ENCODE data around the gene LMO3. TPM values are rescaled to one million over a fixed set of nuclear protein-coding genes. Genes with fewer than 3 reads are reported as not detected.

LMO3 gene
- total RNA-seq, 2 donors from 2014 or later: 8.2 to 12.4 TPM

GRCh38 chr12:16618256-16618655 lies 12.3 kb upstream of the LMO3 start:
- Histone ChIP-seq H3K4me3 (no peak overlapping the region), H3K27me3 (no peaks in the 10 kb centered on the region), H3K27ac (no peak overlapping the region), H3K4me1 (no peaks in the 10 kb centered on the region), H3K9me3 (no peaks in the 10 kb centered on the region), H3K36me3 (no peaks in the 10 kb centered on the region)
- no peak for TF ChIP-seq CTCF (IDR thresholded peaks at IDR 0.05)
- no peak for DNase-seq (ENCODE audit: low spot score)

- Histone ChIP-seq H3K36me3 (no peaks in the 10 kb centered on the region), H3K27me3 (peaks cover 0 to 9% of the 10 kb centered on the region in 2 donors), H3K27ac (peak overlapping the region in 1 of 2 donors; percentile 50), H3K4me3 (no peak overlapping the region), H3K4me1 (no peaks in the 10 kb centered on the region), H3K9me3 (no peaks in the 10 kb centered on the region)
- no peak for TF ChIP-seq CTCF (IDR thresholded peaks at IDR 0.05)
- no peak for DNase-seq (ENCODE audit: low spot score)
Measured at GRCh38 chr12:16613199-16613598, 7.2 kb upstream of the LMO3 start.

- H3K4me1 ChIP-seq: no peaks in the 10 kb centered on the region
- H3K9me3 ChIP-seq: no peaks in the 10 kb centered on the region
- H3K36me3 ChIP-seq: no peaks in the 10 kb centered on the region
- no peak overlapping the region for H3K4me3 ChIP-seq
- DNase-seq (ENCODE audit: low spot score): no peak
- H3K27me3 ChIP-seq: peaks cover 0 to 9% of the 10 kb centered on the region in 2 donors
- TF ChIP-seq CTCF (IDR thresholded peaks at IDR 0.05): no peak
- H3K27ac ChIP-seq: peak overlapping the region in 1 of 2 donors; percentile 50
Measured at GRCh38 chr12:16612647-16613046, 6.7 kb upstream of the LMO3 start.

GRCh38 chr12:16611146-16611545 lies 5.2 kb upstream of the LMO3 start:
- no peak for TF ChIP-seq CTCF (IDR thresholded peaks at IDR 0.05)
- H3K4me3 ChIP-seq: peak overlapping the region in 1 of 2 donors; percentile 0
- no peak for DNase-seq (ENCODE audit: low spot score)
- H3K27ac ChIP-seq: peak overlapping the region in 1 of 2 donors; percentile 50
- peaks cover 0 to 6% of the 10 kb centered on the region in 2 donors for H3K4me1 ChIP-seq
- H3K27me3 ChIP-seq: peaks cover 0 to 13% of the 10 kb centered on the region in 2 donors
- no peaks in the 10 kb centered on the region for H3K36me3 ChIP-seq
- no peaks in the 10 kb centered on the region for H3K9me3 ChIP-seq

- Histone ChIP-seq H3K36me3 (no peaks in the 10 kb centered on the region), H3K4me3 (peak overlapping the region in 1 of 2 donors; percentile 0), H3K27me3 (peaks cover 0 to 17% of the 10 kb centered on the region in 2 donors), H3K27ac (peak overlapping the region; percentile 33 to 55), H3K4me1 (peaks cover 0 to 6% of the 10 kb centered on the region in 2 donors), H3K9me3 (no peaks in the 10 kb centered on the region)
- TF ChIP-seq CTCF (IDR thresholded peaks at IDR 0.05): no peak
- DNase-seq (ENCODE audit: low spot score): no peak
Measured at GRCh38 chr12:16610743-16611142, 4.8 kb upstream of the LMO3 start.

- peak overlapping the region; percentile 33 to 55 for H3K27ac ChIP-seq
- H3K27me3 ChIP-seq: peaks cover 0 to 18% of the 10 kb centered on the region in 2 donors
- TF ChIP-seq CTCF (IDR thresholded peaks at IDR 0.05): no peak
- no peak for DNase-seq (ENCODE audit: low spot score)
- H3K36me3 ChIP-seq: no peaks in the 10 kb centered on the region
- H3K4me1 ChIP-seq: peaks cover 0 to 6% of the 10 kb centered on the region in 2 donors
- no peaks in the 10 kb centered on the region for H3K9me3 ChIP-seq
- H3K4me3 ChIP-seq: no peak overlapping the region
Measured at GRCh38 chr12:16610001-16610585, 4.1 kb upstream of the LMO3 start.
